ENCODE measurements around the gene TMEM106A. TPM values are rescaled to one million over a fixed set of nuclear protein-coding genes. Genes with fewer than 3 reads are reported as not detected.
"Not testable (repeated sequence)": the region's sequence is repeated elsewhere in the genome, so short reads cannot be mapped to it uniquely, and the experiment has no call there.

Gene TMEM106A
- total RNA-seq, 1 experiment from 2014 or later = 3.5 TPM

DNA sequence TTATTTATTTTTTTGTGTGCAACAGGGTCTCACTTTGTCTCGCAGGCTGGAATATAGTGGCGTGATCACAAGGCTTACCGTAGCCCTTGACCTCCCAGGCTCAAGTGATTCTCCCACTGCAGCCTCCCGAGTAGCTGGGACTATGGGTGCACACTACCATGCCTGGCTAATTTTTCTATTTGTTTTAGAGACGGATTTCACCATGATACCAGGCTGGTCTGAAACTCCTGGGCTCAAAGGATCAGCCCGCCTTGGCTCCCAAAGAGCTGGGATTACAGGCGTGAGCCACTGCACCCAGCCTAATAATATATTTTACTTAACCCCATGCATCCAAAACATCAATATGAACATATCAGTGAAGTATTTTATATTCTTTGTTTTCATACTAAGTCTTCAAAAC is 14.7 kb downstream of the TMEM106A start:
- Histone ChIP-seq H2AFZ (ENCODE audit: low read depth, low read length, poor library complexity, severe bottlenecking) (no peak overlapping the region), H3K27ac (ENCODE audit: low read depth, low read length) (no peak overlapping the region), H3K4me1 (ENCODE audit: control insufficient read depth in 1 of 2, insufficient read depth in 2 of 2, low read length in 2 of 2) (no peaks in the 10 kb centered on the region), H3K4me3 (replicated peaks in 1 of 2; ENCODE audit: low read depth in 1 of 2, low read length in 2 of 2) (no peak overlapping the region), H3K9ac (ENCODE audit: low read length) (no peak overlapping the region), H3K4me2 (ENCODE audit: low read length) (no peak overlapping the region), H3K9me3 (ENCODE audit: control insufficient read depth in 1 of 2, insufficient read depth in 1 of 2, low read depth in 1 of 2, low read length in 2 of 2) (no peaks in the 10 kb centered on the region), H4K20me1 (ENCODE audit: insufficient read depth) (no peaks in the 10 kb centered on the region), H3K27me3 (ENCODE audit: insufficient read depth, low read length) (no peaks in the 10 kb centered on the region), H3K36me3 (ENCODE audit: control insufficient read depth in 1 of 2, insufficient read depth in 2 of 2, low read length in 2 of 2) (no peaks in the 10 kb centered on the region), H3K79me2 (ENCODE audit: insufficient read depth, low read length) (no peaks in the 10 kb centered on the region), H3K9me2 (ENCODE audit: insufficient read depth) (no peaks in the 10 kb centered on the region)
- ChIA-PET RAD21 (ENCODE audit: low non-redundant PET in 1 of 2, low total read pairs in 2 of 2, uncharacterized antibody in 2 of 2, unreplicated experiment in 2 of 2) (no interaction called here), POLR2A (interaction anchor here (1.7 kb wide), 1 partner anchor 89 kb away, joined by 4 read pairs; no protein-coding TSS in a partner anchor), CTCF (no interaction called here)
- DNase-seq (ENCODE audit: low read depth, low spot score) (no peak), ATAC-seq (no peak)
- TF ChIP-seq TCF7L2 (IDR thresholded peaks at IDR 0.05; ENCODE audit: borderline replicate concordance, extremely low read depth, insufficient read depth, insufficient read length) (no peak), EZH2 (IDR thresholded peaks at IDR 0.05) (no peak), ZFX (IDR thresholded peaks at IDR 0.05) (no peak)
- TF ChIP-seq, protein P1, sequence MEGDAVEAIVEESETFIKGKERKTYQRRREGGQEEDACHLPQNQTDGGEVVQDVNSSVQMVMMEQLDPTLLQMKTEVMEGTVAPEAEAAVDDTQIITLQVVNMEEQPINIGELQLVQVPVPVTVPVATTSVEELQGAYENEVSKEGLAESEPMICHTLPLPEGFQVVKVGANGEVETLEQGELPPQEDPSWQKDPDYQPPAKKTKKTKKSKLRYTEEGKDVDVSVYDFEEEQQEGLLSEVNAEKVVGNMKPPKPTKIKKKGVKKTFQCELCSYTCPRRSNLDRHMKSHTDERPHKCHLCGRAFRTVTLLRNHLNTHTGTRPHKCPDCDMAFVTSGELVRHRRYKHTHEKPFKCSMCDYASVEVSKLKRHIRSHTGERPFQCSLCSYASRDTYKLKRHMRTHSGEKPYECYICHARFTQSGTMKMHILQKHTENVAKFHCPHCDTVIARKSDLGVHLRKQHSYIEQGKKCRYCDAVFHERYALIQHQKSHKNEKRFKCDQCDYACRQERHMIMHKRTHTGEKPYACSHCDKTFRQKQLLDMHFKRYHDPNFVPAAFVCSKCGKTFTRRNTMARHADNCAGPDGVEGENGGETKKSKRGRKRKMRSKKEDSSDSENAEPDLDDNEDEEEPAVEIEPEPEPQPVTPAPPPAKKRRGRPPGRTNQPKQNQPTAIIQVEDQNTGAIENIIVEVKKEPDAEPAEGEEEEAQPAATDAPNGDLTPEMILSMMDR (IDR thresholded peaks at IDR 0.05 in 2 of 3, conservative IDR thresholded peaks at IDR 0.05 in 1 of 3; ENCODE audit: borderline replicate concordance in 1 of 3, insufficient read depth in 1 of 3, low read depth in 2 of 3, low read length in 2 of 3) = no peak
- BruUV-seq (replicated peaks) = no TSS peak
- intact Hi-C loops (cut with micrococcal nuclease) = no loop called here

DNA sequence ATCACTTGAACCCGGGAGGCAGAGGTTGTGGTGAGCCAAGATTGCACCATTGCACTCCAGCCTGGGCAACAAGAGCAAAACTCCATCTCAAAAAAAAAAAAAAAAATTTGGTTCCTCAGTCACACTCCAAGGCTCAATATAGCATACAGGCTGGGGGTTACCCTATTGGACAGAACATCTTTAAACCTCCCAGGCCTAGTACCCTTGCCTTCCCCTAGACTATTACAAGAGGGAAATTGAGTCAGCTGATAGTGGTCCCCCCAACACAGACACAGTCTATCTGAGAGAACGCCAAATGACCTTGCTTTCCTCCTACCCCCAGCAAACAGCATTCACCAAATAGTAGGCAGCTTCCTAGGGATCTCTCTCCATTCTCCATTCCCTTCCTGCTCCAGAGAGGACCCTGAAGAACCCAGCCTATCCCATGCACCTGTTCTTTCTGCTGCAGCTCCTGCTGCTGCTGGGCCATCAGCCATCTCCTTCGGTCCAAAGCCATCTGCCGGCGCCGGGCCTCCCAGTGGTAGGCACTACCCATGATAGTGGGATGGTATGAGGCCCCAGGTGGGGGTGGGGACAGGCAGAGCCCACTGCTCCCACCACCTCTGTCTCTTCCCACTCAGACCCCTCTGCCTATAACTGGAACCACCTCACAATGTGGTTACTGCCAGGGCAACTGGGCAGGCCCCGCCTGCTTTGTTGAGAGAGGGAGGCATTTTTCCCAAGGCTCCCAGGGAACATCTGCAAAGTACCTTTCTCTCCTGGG is 16.5 kb downstream of the TMEM106A start, which contains the start of gene CCDC200:
Gene CCDC200, minus strand, starts transcription at position 604 of the 763 bp plus-strand sequence. Its CDS starts 69 bp downstream, at position 535.
- CTCF ChIA-PET; H3K9me2 ChIP-seq (ENCODE audit: insufficient read depth); H3K4me1 ChIP-seq (ENCODE audit: control insufficient read depth in 1 of 2, insufficient read depth in 2 of 2, low read length in 2 of 2); RAD21 ChIA-PET (ENCODE audit: low non-redundant PET in 1 of 2, low total read pairs in 2 of 2, uncharacterized antibody in 2 of 2, unreplicated experiment in 2 of 2); H3K79me2 ChIP-seq (ENCODE audit: insufficient read depth, low read length); H3K36me3 ChIP-seq (ENCODE audit: control insufficient read depth in 1 of 2, insufficient read depth in 2 of 2, low read length in 2 of 2); BruUV-seq (replicated peaks); H3K9me3 ChIP-seq (ENCODE audit: control insufficient read depth in 1 of 2, insufficient read depth in 1 of 2, low read depth in 1 of 2, low read length in 2 of 2); H3K4me2 ChIP-seq (ENCODE audit: low read length); H4K20me1 ChIP-seq (ENCODE audit: insufficient read depth); H3K27ac ChIP-seq (ENCODE audit: low read depth, low read length); POLR2A ChIA-PET; DNase-seq (ENCODE audit: low read depth, low spot score); H3K9ac ChIP-seq (ENCODE audit: low read length); H3K27me3 ChIP-seq (ENCODE audit: insufficient read depth, low read length); H2AFZ ChIP-seq (ENCODE audit: low read depth, low read length, poor library complexity, severe bottlenecking); intact Hi-C loops (cut with micrococcal nuclease); H3K4me3 ChIP-seq (replicated peaks in 1 of 2; ENCODE audit: low read depth in 1 of 2, low read length in 2 of 2): not testable (repeated sequence)
- peak; percentile 38 for ATAC-seq

DNA sequence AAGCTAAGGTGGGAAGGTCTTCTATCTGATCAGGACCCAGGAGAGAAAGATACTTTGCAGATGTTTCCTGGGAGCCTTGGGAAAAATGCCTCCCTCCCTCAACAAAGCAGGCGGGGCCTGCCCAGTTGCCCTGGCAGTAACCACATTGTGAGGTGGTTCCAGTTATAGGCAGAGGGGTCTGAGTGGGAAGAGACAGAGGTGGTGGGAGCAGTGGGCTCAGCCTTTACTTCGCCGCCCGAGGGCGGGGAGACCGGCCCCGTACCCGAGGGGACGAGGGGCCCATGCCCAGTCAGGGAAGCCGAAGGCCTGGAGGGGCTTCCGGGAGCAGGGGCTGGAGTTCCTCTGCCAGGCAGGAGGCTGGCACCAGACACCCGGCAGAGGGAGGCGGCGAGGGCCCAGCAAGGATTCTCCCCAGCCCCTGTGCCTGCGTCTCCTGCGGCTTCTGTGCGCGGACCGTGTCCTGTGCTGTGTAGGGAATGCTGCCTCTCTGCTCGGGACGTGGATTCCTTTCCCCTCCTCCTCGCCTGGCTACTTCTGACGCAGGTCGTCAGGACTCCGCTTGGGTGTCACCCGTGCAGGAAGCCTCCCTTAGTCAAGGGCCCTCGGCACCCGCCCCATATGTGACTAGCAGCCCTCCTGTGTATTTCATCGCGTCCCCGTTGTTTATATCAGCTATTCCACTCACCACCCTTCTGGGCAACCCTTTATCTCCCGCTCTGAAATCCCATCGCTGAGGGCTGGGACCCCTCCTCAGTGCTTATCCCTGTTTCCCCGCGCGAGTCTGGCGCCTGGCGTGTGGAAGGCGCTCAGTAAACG is 19.7 kb downstream of the TMEM106A start:
- BruUV-seq (replicated peaks); H3K27ac ChIP-seq (ENCODE audit: low read depth, low read length); H3K9ac ChIP-seq (ENCODE audit: low read length); H3K4me2 ChIP-seq (ENCODE audit: low read length); H3K79me2 ChIP-seq (ENCODE audit: insufficient read depth, low read length); intact Hi-C loops (cut with micrococcal nuclease); H3K9me3 ChIP-seq (ENCODE audit: control insufficient read depth in 1 of 2, insufficient read depth in 1 of 2, low read depth in 1 of 2, low read length in 2 of 2); H3K4me1 ChIP-seq (ENCODE audit: control insufficient read depth in 1 of 2, insufficient read depth in 2 of 2, low read length in 2 of 2); H4K20me1 ChIP-seq (ENCODE audit: insufficient read depth); POLR2A ChIA-PET; CTCF ChIA-PET; RAD21 ChIA-PET (ENCODE audit: low non-redundant PET in 1 of 2, low total read pairs in 2 of 2, uncharacterized antibody in 2 of 2, unreplicated experiment in 2 of 2); ATAC-seq; H3K27me3 ChIP-seq (ENCODE audit: insufficient read depth, low read length); DNase-seq (ENCODE audit: low read depth, low spot score); H2AFZ ChIP-seq (ENCODE audit: low read depth, low read length, poor library complexity, severe bottlenecking); H3K9me2 ChIP-seq (ENCODE audit: insufficient read depth); H3K4me3 ChIP-seq (replicated peaks in 1 of 2; ENCODE audit: low read depth in 1 of 2, low read length in 2 of 2); H3K36me3 ChIP-seq (ENCODE audit: control insufficient read depth in 1 of 2, insufficient read depth in 2 of 2, low read length in 2 of 2): not testable (repeated sequence)

All from HCT116 (cell line).